ENCODE data around the gene CRABP2.

- TF ChIP-seq IRF4 (IDR thresholded peaks at IDR 0.05; ENCODE audit: low read depth, low read length) (no peak), POLR2AphosphoS5 (IDR thresholded peaks at IDR 0.05; ENCODE audit: low read length) (no peak)
- TF ChIP-seq, protein P1, sequence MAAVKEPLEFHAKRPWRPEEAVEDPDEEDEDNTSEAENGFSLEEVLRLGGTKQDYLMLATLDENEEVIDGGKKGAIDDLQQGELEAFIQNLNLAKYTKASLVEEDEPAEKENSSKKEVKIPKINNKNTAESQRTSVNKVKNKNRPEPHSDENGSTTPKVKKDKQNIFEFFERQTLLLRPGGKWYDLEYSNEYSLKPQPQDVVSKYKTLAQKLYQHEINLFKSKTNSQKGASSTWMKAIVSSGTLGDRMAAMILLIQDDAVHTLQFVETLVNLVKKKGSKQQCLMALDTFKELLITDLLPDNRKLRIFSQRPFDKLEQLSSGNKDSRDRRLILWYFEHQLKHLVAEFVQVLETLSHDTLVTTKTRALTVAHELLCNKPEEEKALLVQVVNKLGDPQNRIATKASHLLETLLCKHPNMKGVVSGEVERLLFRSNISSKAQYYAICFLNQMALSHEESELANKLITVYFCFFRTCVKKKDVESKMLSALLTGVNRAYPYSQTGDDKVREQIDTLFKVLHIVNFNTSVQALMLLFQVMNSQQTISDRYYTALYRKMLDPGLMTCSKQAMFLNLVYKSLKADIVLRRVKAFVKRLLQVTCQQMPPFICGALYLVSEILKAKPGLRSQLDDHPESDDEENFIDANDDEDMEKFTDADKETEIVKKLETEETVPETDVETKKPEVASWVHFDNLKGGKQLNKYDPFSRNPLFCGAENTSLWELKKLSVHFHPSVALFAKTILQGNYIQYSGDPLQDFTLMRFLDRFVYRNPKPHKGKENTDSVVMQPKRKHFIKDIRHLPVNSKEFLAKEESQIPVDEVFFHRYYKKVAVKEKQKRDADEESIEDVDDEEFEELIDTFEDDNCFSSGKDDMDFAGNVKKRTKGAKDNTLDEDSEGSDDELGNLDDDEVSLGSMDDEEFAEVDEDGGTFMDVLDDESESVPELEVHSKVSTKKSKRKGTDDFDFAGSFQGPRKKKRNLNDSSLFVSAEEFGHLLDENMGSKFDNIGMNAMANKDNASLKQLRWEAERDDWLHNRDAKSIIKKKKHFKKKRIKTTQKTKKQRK (IDR thresholded peaks at IDR 0.05; ENCODE audit: low read depth, low read length), result no peak
- TF ChIP-seq, protein P2, sequence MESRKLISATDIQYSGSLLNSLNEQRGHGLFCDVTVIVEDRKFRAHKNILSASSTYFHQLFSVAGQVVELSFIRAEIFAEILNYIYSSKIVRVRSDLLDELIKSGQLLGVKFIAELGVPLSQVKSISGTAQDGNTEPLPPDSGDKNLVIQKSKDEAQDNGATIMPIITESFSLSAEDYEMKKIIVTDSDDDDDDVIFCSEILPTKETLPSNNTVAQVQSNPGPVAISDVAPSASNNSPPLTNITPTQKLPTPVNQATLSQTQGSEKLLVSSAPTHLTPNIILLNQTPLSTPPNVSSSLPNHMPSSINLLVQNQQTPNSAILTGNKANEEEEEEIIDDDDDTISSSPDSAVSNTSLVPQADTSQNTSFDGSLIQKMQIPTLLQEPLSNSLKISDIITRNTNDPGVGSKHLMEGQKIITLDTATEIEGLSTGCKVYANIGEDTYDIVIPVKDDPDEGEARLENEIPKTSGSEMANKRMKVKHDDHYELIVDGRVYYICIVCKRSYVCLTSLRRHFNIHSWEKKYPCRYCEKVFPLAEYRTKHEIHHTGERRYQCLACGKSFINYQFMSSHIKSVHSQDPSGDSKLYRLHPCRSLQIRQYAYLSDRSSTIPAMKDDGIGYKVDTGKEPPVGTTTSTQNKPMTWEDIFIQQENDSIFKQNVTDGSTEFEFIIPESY (IDR thresholded peaks at IDR 0.05), result no peak
- TF ChIP-seq, protein P3, sequence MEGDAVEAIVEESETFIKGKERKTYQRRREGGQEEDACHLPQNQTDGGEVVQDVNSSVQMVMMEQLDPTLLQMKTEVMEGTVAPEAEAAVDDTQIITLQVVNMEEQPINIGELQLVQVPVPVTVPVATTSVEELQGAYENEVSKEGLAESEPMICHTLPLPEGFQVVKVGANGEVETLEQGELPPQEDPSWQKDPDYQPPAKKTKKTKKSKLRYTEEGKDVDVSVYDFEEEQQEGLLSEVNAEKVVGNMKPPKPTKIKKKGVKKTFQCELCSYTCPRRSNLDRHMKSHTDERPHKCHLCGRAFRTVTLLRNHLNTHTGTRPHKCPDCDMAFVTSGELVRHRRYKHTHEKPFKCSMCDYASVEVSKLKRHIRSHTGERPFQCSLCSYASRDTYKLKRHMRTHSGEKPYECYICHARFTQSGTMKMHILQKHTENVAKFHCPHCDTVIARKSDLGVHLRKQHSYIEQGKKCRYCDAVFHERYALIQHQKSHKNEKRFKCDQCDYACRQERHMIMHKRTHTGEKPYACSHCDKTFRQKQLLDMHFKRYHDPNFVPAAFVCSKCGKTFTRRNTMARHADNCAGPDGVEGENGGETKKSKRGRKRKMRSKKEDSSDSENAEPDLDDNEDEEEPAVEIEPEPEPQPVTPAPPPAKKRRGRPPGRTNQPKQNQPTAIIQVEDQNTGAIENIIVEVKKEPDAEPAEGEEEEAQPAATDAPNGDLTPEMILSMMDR (IDR thresholded peaks at IDR 0.05 in 2 of 3, conservative IDR thresholded peaks at IDR 0.05 in 1 of 3; ENCODE audit: control insufficient read depth in 2 of 3, extremely low read depth in 1 of 3, insufficient read depth in 1 of 3, low read depth in 3 of 3, low read length in 3 of 3), result no peak
- TF ChIP-seq, protein P4, sequence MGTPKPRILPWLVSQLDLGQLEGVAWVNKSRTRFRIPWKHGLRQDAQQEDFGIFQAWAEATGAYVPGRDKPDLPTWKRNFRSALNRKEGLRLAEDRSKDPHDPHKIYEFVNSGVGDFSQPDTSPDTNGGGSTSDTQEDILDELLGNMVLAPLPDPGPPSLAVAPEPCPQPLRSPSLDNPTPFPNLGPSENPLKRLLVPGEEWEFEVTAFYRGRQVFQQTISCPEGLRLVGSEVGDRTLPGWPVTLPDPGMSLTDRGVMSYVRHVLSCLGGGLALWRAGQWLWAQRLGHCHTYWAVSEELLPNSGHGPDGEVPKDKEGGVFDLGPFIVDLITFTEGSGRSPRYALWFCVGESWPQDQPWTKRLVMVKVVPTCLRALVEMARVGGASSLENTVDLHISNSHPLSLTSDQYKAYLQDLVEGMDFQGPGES (IDR thresholded peaks at IDR 0.05), result no peak
- TF ChIP-seq, protein P5, sequence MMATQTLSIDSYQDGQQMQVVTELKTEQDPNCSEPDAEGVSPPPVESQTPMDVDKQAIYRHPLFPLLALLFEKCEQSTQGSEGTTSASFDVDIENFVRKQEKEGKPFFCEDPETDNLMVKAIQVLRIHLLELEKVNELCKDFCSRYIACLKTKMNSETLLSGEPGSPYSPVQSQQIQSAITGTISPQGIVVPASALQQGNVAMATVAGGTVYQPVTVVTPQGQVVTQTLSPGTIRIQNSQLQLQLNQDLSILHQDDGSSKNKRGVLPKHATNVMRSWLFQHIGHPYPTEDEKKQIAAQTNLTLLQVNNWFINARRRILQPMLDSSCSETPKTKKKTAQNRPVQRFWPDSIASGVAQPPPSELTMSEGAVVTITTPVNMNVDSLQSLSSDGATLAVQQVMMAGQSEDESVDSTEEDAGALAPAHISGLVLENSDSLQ (IDR thresholded peaks at IDR 0.05), result no peak
- TF ChIP-seq, protein P6, sequence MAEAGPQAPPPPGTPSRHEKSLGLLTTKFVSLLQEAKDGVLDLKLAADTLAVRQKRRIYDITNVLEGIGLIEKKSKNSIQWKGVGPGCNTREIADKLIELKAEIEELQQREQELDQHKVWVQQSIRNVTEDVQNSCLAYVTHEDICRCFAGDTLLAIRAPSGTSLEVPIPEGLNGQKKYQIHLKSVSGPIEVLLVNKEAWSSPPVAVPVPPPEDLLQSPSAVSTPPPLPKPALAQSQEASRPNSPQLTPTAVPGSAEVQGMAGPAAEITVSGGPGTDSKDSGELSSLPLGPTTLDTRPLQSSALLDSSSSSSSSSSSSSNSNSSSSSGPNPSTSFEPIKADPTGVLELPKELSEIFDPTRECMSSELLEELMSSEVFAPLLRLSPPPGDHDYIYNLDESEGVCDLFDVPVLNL (IDR thresholded peaks at IDR 0.05; ENCODE audit: low read depth, low read length), result no peak
Measured at GRCh38 chr1:156676114-156676819, 29.1 kb downstream of the CRABP2 start.

All from GM12878 (cell line).